Transverse colon (tissue), 3 donors: ENCODE results near the gene BEND7.

Experiments used
- CTCF ChIP-seq, 5 experiments: fragments of 200-600 bp in 3 of 5; fragments of 450-650 bp in 2 of 5; sonication (generic) in 3 of 5; IDR thresholded peaks; 1 replicate in 2 of 5; 2 replicates in 3 of 5; pipeline ENCODE4 v1.5.1; 2016 to 2017; ENCODE audit warnings: antibody characterized with exemption in 5 of 5, inconsistent platforms in 3 of 5, mild to moderate bottlenecking in 2 of 5, moderate library complexity in 1 of 5
- EP300 ChIP-seq: sonication (generic); formaldehyde crosslinking; IDR thresholded peaks from one replicate; pipeline ENCODE4 v1.6.1; 2017; ENCODE audit warnings: antibody characterized with exemption, low read depth
- POLR2A ChIP-seq: fragments of 450-650 bp; IDR thresholded peaks from one replicate; pipeline ENCODE4 v1.6.1; 2016; ENCODE audit warnings: antibody characterized with exemption, mild to moderate bottlenecking, moderate library complexity

DNA sequence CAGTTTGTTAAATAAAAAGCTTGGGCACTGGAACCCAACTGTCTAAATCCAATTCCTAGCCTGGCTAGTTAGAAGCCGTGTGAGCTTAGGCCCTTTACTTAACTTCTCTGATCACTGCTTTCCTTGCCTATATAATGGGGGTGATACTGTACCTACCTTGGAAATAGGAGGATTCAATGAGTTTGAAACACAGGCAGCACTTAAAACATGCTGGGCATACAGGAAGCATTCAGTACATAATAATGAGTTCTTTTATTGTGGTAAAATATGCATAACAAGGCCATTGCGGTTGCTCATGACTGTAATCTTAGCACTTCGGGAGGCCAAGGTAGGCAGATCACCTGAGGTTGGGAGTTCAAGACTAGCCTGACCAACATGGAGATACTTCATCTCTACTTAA is 133.3 kb downstream of the BEND7 start:
- TF ChIP-seq EP300 (no peak), CTCF (IDR thresholded peaks at IDR 0.05) (no peak), POLR2A (no peak)
